Sciatic nerve (tissue), 2 donors: ENCODE results near the gene CLEC11A. TPM values are rescaled to one million over a fixed set of nuclear protein-coding genes. Genes with fewer than 3 reads are reported as not detected.

Experiments
- ATAC-seq: fragments of 200-7000 bp; cut with Tn5 transposase; one replicate; pipeline ENCODE4 v1.9.1; 2020; ENCODE audit warnings: mild to moderate bottlenecking, moderate library complexity
- DNase-seq: peaks from one replicate; pipeline ENCODE4 v3.0.0-alpha.2; 2020; ENCODE audit warnings: low spot score
- intact Hi-C: fragments of 100-400 bp; cut with DNase I; formaldehyde crosslinking; loops from one replicate; pipeline ENCODE4 v1.14.2; 2022
- total RNA-seq: library from RNA; stranded (reverse); fragmentation: NEBNext Ultra II Directional; extraction: Animal tissue kit (Norgen Biotek cat#: 25700); gene quantifications from one replicate; pipeline ENCODE4 v1.2.1, GENCODE V29; 2021
- donor health status: DM: no; HTN: no; CAD: no.
- donor health status: DM: no; HTN: no; CAD: no.

CLEC11A gene
- total RNA-seq, 1 donor from 2014 or later: 16.6 TPM

- intact Hi-C loops: no loop called here
- ATAC-seq: no peak
- DNase-seq: no peak
These were observed 20.0 kb upstream of the CLEC11A start for GRCh38 chr19:50702871-50703829.

- ATAC-seq: no peak
- no peak for DNase-seq
- intact Hi-C loops: no loop called here
These were observed 19.0 kb upstream of the CLEC11A start for GRCh38 chr19:50703915-50704796.

DNA sequence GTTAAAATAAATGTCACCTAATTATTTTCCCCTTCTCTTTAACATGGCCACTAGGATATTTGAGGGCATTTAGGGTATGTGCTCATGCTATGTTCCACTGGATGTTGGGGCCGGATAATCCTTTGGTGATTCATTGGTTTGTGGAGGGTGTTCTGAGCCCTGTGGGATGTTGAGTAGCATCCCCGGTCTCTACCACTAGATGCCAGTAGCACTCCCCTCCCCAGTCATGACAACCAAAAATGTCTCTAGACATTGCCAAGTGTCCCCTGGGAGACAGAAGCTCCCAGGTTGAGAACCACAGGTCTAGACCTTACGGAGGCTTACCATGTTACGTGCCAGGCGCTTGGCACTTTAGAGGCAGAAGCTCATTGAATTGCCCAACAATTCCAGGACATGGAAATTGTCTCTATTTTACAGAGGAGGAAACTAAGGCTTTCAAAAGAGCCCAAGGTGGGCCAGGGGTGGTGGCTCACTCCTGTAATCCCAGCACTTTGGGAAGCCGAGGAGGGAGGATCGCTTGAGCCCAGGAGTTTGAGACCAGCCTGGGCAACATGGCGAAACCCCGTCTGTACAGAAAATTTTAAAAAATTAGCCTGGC lies 17.6 kb upstream of the CLEC11A start:
- ATAC-seq (no peak), DNase-seq (no peak)
- intact Hi-C loops: no loop called here

DNA sequence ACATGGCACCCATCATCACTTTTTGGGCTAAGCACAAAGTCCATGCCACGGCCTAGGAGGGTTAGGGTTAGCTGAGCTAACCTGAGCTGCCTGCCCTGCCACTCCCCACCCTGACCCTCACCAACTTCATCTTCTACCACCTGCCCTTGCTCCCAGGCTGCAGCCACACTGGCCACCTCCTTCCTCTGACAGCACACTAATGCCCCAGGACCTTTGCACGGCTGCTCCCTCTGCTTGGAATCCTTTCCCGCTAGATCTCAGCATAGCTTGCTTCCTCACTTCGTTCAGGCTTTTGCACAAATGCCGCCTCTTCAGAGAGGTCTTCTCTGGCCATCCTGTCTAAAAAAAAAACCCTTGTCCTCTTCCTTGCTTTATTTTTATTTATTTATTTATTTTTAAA lies 16.8 kb upstream of the CLEC11A start:
- intact Hi-C loops: no loop called here
- no peak for ATAC-seq
- DNase-seq: no peak

- DNase-seq (no peak), ATAC-seq (no peak)
- intact Hi-C loops: no loop called here
These were observed 14.8 kb upstream of the CLEC11A start for GRCh38 chr19:50708179-50708879.

DNA sequence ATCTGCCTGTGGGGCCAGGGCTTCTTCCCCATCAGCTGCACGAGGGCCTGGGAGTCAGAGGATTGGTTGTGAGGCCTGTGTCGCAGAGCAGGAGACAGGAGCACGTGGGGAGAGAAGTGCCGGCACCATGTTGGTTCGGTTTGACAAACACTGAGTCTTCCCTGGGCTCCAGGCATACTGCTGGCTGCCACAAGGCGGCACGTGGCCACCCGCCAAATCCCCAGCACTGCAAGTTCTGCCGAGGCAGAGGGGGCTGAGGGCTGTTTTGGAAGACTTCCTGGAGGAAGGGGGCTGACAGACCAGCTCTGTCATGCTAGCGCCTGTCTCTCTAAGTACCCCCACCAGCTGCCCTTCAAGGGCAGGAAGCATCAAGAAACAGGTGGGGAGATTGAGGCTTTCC lies 13.1 kb upstream of the CLEC11A start:
- ATAC-seq: no peak
- intact Hi-C loops: no loop called here
- DNase-seq: no peak

GRCh38 chr19:50710612-50711011 lies 12.6 kb upstream of the CLEC11A start:
- DNase-seq (no peak), ATAC-seq (no peak)
- intact Hi-C loops: no loop called here

DNA sequence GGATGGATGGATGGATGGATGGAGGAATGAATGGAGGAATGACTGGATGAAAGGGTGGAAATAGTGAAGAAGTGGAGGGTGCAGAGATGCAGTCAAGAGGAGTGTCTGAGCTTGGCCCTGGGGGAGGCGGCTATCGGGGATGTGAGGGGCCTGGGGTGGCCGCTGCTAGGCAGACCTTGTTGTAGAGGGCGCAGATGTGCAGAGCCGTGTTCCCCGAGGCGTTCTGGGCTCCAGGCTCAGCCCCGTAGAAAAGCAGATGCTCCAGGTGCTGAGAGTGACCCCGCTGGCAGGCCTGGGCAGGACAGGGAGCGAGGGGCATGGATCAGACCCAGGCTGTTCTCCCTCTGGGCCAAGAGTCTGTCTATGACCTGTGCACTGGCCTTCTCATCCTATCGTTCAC lies 12.0 kb upstream of the CLEC11A start:
- intact Hi-C loops: no loop called here
- ATAC-seq (no peak), DNase-seq (no peak)

DNA sequence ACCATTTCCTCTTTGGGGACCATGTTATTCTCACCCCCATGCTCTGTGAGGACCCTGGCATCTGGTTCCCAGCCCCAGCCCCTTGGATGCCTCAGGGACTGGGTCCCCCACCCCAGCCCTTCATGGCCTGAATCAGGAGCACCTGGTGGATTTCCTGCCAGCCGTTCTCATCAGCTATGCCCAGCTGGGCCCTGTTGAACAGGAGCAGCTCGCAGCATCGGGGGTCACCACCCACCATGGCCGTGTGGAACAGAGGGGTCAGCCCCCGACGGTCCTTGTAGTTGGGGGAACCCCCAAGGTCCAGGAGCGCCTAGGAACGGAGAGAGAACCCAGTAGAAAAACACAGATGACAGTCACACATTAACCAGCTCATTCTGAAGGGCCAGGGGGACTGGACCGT lies 11.4 kb upstream of the CLEC11A start:
- intact Hi-C loops: no loop called here
- DNase-seq (no peak), ATAC-seq (no peak)

DNA sequence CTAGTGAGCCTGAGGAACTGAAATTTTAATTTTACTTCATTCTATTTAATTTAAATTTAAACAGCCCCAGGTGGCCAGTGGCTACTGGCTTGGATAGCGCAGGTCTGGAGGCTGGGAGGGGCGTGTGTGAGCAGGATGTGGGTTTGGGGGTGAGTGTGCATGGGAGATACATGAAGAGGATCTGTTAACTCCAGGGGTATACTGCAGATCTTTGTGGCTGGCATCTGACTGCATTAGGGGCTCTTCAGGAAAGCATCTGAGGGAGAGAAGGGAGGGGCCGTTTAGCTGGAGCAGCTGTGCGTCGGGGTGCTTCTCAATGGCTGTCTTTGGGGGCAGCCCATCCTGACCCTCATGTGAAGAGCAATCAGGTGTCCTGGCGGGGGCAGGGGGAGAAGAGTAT lies 10.3 kb upstream of the CLEC11A start:
- intact Hi-C loops: no loop called here

DNA sequence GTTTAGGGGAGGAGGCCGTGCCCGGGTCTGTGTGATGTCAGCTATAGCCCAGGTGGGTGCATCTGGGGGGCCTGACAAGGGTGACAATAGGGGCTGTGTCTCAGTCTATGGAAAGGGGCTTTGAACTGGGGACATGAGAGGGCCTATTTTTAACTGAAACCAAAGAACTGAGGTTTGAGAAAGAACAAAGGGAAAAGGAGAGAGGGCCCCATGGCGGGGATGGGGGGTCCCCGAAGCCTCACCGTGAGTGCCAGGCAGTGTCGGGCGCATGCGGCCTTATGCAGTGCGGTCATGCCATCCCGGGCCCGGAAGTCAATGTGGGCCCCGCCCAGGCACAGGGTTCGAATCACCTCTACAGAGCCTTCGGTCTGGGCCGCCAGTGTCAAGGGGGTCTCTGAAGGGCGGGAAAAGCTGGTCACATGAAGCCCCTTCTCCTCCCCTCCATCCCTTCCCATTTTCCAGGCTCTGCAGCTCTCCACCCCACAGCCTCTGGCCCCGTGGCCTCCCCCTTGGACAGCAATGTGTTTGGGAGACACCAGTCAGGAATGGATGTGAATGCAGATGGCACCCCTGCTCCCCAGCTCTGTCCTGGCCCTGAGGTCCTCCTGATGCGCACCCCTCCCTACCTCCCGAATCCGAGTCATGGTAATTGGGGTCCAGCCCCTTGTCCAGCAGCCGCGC lies 9.5 kb upstream of the CLEC11A start:
- ATAC-seq (no peak), DNase-seq (no peak)
- intact Hi-C loops: no loop called here

More for the DNA sequence above, 10.3 kb upstream of the CLEC11A start:
- no peak for ATAC-seq
- DNase-seq: no peak

DNA sequence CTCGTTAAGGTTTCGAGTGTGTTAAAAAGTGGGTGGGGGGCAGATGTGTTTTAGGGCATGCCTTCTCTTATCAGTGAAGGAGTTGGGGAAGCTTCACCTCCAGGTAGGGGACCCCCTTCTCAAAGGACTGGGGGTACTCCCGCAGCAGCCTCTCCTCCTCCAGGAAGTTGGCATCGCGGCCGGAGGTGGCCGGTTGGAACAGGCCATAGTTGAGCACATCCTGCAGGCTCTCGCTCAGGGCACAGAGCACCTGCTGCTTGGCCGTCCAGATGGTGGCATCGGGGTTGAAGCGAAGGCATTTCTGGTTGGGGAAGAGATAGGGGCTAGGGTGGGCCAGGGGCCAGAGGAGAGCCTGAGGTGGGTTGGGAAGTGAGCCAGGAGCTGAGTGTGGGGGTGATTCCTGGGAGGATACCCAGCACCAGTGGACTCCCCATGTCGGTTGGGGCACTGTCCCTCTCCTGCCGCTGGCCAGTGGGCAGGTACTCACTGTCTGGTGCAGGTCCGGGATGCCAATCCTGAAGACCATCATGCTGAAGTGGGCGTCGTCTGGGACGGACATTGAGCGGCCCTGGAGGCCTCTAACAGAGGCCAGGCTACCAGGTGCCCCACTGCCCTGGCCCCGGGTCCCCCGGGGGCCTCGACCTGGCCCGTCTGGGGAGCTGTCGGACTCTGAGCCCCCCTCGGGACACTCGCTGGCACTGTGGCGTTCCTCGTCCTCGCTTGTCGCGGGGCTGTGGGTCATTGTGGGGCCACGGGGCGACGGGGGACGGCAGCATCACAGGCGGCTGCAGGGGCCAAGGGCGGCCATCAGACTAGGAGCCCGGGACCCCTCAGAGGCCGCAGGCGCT lies 6.8 kb upstream of the CLEC11A start:
- DNase-seq: no peak
- intact Hi-C loops: no loop called here

DNA sequence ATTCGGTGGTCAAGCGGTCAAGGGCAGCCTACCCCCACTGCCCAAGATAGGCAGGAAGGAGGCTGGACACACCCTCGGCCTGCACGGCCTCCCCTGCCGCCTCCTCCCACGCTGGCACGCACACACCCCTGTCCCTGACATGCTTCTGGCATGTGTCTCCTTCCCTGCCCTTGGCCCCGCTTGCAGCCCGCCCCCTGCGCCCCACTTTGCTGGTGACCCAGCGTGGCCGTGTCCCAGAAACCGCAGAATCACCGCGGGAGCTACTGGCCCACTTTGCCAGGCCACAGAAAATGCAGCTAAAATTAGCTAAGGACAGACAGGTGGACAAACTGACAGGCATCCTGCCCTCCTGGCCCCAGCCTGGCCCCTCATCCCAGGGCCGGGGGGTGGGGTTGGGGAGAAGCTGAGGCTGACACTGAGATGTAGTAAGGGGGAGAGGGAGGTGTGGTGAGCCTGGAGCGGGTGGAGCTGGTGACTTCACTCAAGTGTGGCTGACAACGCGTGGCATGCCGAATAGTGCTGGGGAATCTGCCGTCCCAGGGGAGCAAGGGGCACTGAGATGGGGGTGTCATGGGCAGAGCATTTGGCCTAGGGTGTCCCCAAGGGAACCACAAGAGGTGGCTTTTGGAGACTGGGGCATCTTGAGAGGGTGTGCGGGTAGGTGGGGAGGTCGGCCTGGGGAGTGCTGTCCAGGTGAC lies 6.0 kb upstream of the CLEC11A start:
- DNase-seq (no peak), ATAC-seq (no peak)
- intact Hi-C loops: no loop called here

More for the DNA sequence above, 6.8 kb upstream of the CLEC11A start:
- ATAC-seq: no peak

DNA sequence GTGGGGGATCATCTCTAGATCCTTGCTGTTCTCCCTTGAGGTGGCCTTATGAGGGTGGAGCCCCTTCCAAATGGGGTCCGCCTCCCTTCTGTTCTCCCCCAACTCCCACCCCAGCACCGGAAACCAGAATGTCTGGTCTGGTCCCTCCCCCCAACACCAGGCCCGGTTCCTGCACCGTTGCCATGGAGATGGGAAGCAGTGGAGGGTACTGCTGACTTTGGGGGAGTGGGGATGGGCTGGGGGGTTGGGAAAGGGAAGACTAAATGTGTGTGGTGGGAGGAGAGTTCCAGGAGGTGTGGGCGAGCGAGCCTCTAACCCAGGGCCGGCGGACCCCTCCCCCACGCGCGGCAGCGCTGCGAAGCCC lies 5.3 kb upstream of the CLEC11A start:
- DNase-seq: no peak
- intact Hi-C loops: no loop called here

DNA sequence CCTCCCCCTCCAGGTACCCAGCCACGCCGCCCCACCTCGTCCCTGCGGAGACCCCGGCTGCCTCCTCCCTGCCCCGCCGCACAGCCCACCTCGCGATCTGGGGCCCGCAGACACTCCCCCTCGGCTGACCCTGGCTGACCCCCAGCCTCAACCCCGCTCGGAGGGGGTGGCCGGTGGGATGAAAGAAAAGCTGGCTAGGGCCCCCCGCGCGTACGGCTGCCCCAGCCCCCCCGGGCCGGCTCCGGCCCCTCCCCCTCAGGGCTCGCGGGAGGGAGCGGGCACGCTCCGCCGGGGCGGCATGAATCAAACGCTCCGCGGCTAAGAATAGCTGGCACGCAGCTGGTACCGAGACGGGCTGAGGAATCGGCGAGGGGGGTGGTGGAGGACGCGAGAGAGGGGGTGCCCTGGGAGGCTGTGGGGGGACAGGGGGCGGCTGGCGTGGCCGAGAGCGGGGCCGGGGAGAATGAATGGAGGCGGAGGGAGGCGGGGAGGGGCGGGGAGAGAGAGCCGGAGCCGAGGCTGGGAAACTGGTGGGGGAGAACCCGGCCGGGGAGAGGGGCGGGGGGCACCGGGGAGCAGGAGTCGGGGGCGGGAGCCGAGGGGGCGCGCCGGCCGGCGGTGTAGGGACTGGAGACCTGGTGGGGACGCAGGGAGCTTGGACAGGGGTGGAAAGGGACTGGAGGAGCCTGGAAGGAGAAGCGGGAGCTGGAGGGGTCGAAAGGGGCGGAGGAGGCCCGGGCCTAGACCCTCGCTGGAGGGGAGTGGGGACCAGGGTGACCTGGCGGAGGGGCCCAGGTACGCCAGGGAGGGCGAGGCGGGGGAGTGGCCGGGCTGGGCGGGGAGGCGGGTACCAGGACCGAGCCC lies 4.7 kb upstream of the CLEC11A start:
- intact Hi-C loops: no loop called here
- DNase-seq (no peak), ATAC-seq (no peak)

More for the DNA sequence above, 5.3 kb upstream of the CLEC11A start:
- no peak for ATAC-seq

- DNase-seq: no peak
- ATAC-seq: no peak
- intact Hi-C loops: no loop called here
These were observed 4.1 kb upstream of the CLEC11A start for GRCh38 chr19:50719119-50719435.
